22Rv1 (cell line): ENCODE results near the gene FBXL19.
"Not testable (repeated sequence)": the region's sequence is repeated elsewhere in the genome, so short reads cannot be mapped to it uniquely, and the experiment has no call there.

ENCODE experiments used
- H3K27ac ChIP-seq: fragments of 450-650 bp; 2 replicates; pipeline ENCODE4 v1.5.1; 2017
- CTCF ChIP-seq: fragments of 450-650 bp; IDR thresholded peaks from 2 replicates; pipeline ENCODE4 v1.5.1; 2017; ENCODE audit warnings: mild to moderate bottlenecking
- ZFX ChIP-seq: fragments of 450-650 bp; IDR thresholded peaks from 2 replicates; pipeline ENCODE4 v1.6.1; 2017; ENCODE audit warnings: antibody characterized with exemption, borderline replicate concordance

The FBXL19 gene

GRCh38 chr16:30884760-30885159, 38.6 kb upstream of the FBXL19 start:
- TF ChIP-seq ZFX = no peak
- no peak for TF ChIP-seq CTCF
- no peak overlapping the region for H3K27ac ChIP-seq

- no peak for TF ChIP-seq CTCF
- TF ChIP-seq ZFX = no peak
- H3K27ac ChIP-seq = no peak overlapping the region
Observed at GRCh38 chr16:30885196-30885595, 38.2 kb upstream of the FBXL19 start.

- H3K27ac ChIP-seq = no peak overlapping the region
- no peak for TF ChIP-seq CTCF
- no peak for TF ChIP-seq ZFX
Observed at GRCh38 chr16:30886145-30886544, 37.2 kb upstream of the FBXL19 start.

GRCh38 chr16:30887927-30888326, 35.4 kb upstream of the FBXL19 start:
- TF ChIP-seq CTCF = no peak
- no peak for TF ChIP-seq ZFX
- no peak overlapping the region for H3K27ac ChIP-seq

- TF ChIP-seq CTCF = no peak
- no peak for TF ChIP-seq ZFX
- no peak overlapping the region for H3K27ac ChIP-seq
Observed at GRCh38 chr16:30888856-30889499, 34.4 kb upstream of the FBXL19 start.

GRCh38 chr16:30889721-30890120, 33.7 kb upstream of the FBXL19 start:
- no peak for TF ChIP-seq CTCF
- no peak for TF ChIP-seq ZFX
- no peak overlapping the region; the same call in 1 of the 2 replicates for H3K27ac ChIP-seq

GRCh38 chr16:30891043-30891823, 32.1 kb upstream of the FBXL19 start:
- not testable (repeated sequence) for H3K27ac ChIP-seq
